GM23338 (cell line): Measurements from ENCODE around the gene TMEM51.
A peak's percentile ranks its signal among the peaks of the same experiment; 100 is the strongest.

Experiments used
- CTCF ChIP-seq, 2 experiments: fragments of 200-600 bp in 1 of 2; sonication (generic) in 1 of 2; conservative IDR thresholded peaks; 2 replicates each; pipeline versions ENCODE4 v1.5.1 to v1.6.1; 2016 to 2017; ENCODE audit warnings: antibody characterized with exemption in 2 of 2, low read depth in 2 of 2, mild to moderate bottlenecking in 2 of 2, moderate library complexity in 1 of 2
- EZH2 ChIP-seq: fragments of 200-600 bp; sonication (generic); IDR thresholded peaks from one replicate; pipeline ENCODE4 v1.8.0; 2017; ENCODE audit warnings: antibody characterized with exemption, mild to moderate bottlenecking, low read depth; ENCODE audit not compliant: unreplicated experiment
- EZH2phosphoT487 ChIP-seq: fragments of 200-600 bp; sonication (generic); IDR thresholded peaks from one replicate; pipeline ENCODE4 v1.8.1; 2018; ENCODE audit warnings: antibody characterized with exemption; ENCODE audit not compliant: unreplicated experiment

GRCh38 chr1:15128520-15129313, 24.8 kb upstream of the TMEM51 start:
- TF ChIP-seq CTCF (conservative IDR thresholded peaks at IDR 0.05; ENCODE audit: low read depth in 2 of 2) = peak; percentile 88 to 96
- TF ChIP-seq EZH2 = no peak
- TF ChIP-seq EZH2phosphoT487 = no peak
